Activated CD8-positive, alpha-beta memory T cell treated with anti-CD3 and anti-CD28 coated beads, Interleukin-2, amount 50 U/mL, for 4 hours (primary cell): Measurements from ENCODE around the gene PELI3.
"Not testable (repeated sequence)": the region's sequence is repeated elsewhere in the genome, so short reads cannot be mapped to it uniquely, and the experiment has no call there.

Source experiments
- DNase-seq: peaks from one replicate; pipeline ENCODE4 v3.0.0-alpha.2; 2020

PELI3 gene

GRCh38 chr11:66466225-66467033, at the start of gene PELI3:
TSS of gene PELI3 (plus strand) at chr11:66466905. CDS start at chr11:66468129, 1,224 bp downstream.
- peak; percentile 95 for DNase-seq

GRCh38 chr11:66417000-66417399, 49.7 kb upstream of the PELI3 start:
- DNase-seq: no peak

GRCh38 chr11:66418168-66418985, 48.3 kb upstream of the PELI3 start:
- peak; percentile 53 for DNase-seq

- no peak for DNase-seq
These were observed 47.8 kb upstream of the PELI3 start for GRCh38 chr11:66418986-66419308.

GRCh38 chr11:66419825-66420224, 46.9 kb upstream of the PELI3 start:
- DNase-seq: no peak

- DNase-seq: no peak
These were observed 45.8 kb upstream of the PELI3 start, which contains the start of gene NPAS4 for GRCh38 chr11:66420671-66421476. TSS of gene NPAS4 (plus strand) at chr11:66421035. CDS start at chr11:66421180, 145 bp downstream.

GRCh38 chr11:66421492-66422205, 45.1 kb upstream of the PELI3 start:
- DNase-seq: peak; percentile 86

- DNase-seq: no peak
These were observed 40.4 kb upstream of the PELI3 start for GRCh38 chr11:66426314-66426713.

- DNase-seq: no peak
These were observed 37.8 kb upstream of the PELI3 start for GRCh38 chr11:66428933-66429332.

GRCh38 chr11:66429983-66430602, 36.6 kb upstream of the PELI3 start:
- DNase-seq: peak; percentile 74

GRCh38 chr11:66431287-66431686, 35.4 kb upstream of the PELI3 start:
- not testable (repeated sequence) for DNase-seq

- DNase-seq: not testable (repeated sequence)
These were observed 34.8 kb upstream of the PELI3 start for GRCh38 chr11:66431871-66432329.

- DNase-seq: no peak
These were observed 34.1 kb upstream of the PELI3 start for GRCh38 chr11:66432597-66432996.

GRCh38 chr11:66437979-66438503, 28.7 kb upstream of the PELI3 start:
- DNase-seq: no peak

GRCh38 chr11:66438504-66439466, 27.9 kb upstream of the PELI3 start, which contains the start of gene MRPL11:
TSS of gene MRPL11 (minus strand) at chr11:66438848. CDS start at chr11:66438754, 94 bp downstream.
- peak; percentile 90 for DNase-seq

GRCh38 chr11:66440101-66440939, 26.4 kb upstream of the PELI3 start:
- not testable (repeated sequence) for DNase-seq

- not testable (repeated sequence) for DNase-seq
These were observed 25.8 kb upstream of the PELI3 start for GRCh38 chr11:66440940-66441282.

GRCh38 chr11:66443602-66444001, 23.1 kb upstream of the PELI3 start:
- no peak for DNase-seq

- no peak for DNase-seq
These were observed 19.7 kb upstream of the PELI3 start for GRCh38 chr11:66447012-66447411.
